A549 (cell line): ENCODE measurements around the gene GAREM1. TPM values are rescaled to one million over a fixed set of nuclear protein-coding genes. Genes with fewer than 3 reads are reported as not detected.

Source experiments
- ATAC-seq, 2 experiments: fragments of 200-7000 bp in 1 of 2; fragments of >200 bp in 1 of 2; cut with Nextera tagmentation in 1 of 2; cut with Tn5 transposase in 1 of 2; 3 replicates each; pipeline versions ENCODE4 v1.8.0 to v1.9.1; 2018 to 2020; ENCODE audit warnings: mild to moderate bottlenecking in 1 of 2, moderate library complexity in 1 of 2
- CTCF ChIA-PET: fragments of 300-600 bp; sonication (Branson Sonifier 250); formaldehyde crosslinking; extraction: SDS; loops from one replicate; lab custom pipeline; 2021; ENCODE audit warnings: antibody characterized with exemption, inconsistent platforms; lab: Yijun Ruan, JAX
- POLR2A ChIA-PET: fragments of 350-600 bp; formaldehyde crosslinking; extraction: SDS; loops from one replicate; lab custom pipeline; 2021; ENCODE audit warnings: antibody characterized with exemption, inconsistent platforms; lab: Yijun Ruan, JAX
- DNase-seq, 2 experiments: peaks; one replicate each; pipeline versions ENCODE4 v3.0.0 to v3.0.0-alpha.2; 2011 to 2016; ENCODE audit warnings: low read depth in 1 of 2, low spot score in 1 of 2
- FAIRE-seq: peaks from 2 replicates; lab custom pipeline; 2011; peaks lifted over from hg19 to GRCh38; lab: Jason Lieb, UNC
- H3K27ac ChIP-seq, 2 experiments: fragments of >200 bp; sonication (Bioruptor Twin); formaldehyde crosslinking; 3 replicates each; pipeline ENCODE4 v1.5.1; 2016 to 2017
- H3K4me1 ChIP-seq: fragments of >200 bp; sonication (Bioruptor Twin); formaldehyde crosslinking; 3 replicates; pipeline ENCODE4 v1.6.1; 2016
- H3K4me2 ChIP-seq: fragments of >200 bp; sonication (Bioruptor Twin); formaldehyde crosslinking; 3 replicates; pipeline ENCODE4 v1.6.1; 2016
- H3K4me3 ChIP-seq: fragments of >200 bp; sonication (Bioruptor Twin); formaldehyde crosslinking; 3 replicates; pipeline ENCODE4 v1.5.1; 2016
- H3K9me3 ChIP-seq: fragments of >200 bp; sonication (Bioruptor Twin); formaldehyde crosslinking; 3 replicates; pipeline ENCODE4 v1.6.1; 2016
- BHLHE40 ChIP-seq: IDR thresholded peaks from 2 replicates; pipeline ENCODE4 v1.6.1; 2012; ENCODE audit warnings: low read depth, low read length, inconsistent platforms
- CBX2 ChIP-seq: fragments of 200-600 bp; sonication (generic); IDR thresholded peaks from 2 replicates; pipeline ENCODE4 v1.6.1; 2016; ENCODE audit warnings: low read depth, mild to moderate bottlenecking, borderline replicate concordance
- CBX8 ChIP-seq: fragments of 200-600 bp; sonication (generic); IDR thresholded peaks from 2 replicates; pipeline ENCODE4 v1.6.1; 2016
- CEBPB ChIP-seq, 2 experiments: fragments of >200 bp in 1 of 2; sonication (Bioruptor Twin) in 1 of 2; formaldehyde crosslinking in 1 of 2; IDR thresholded peaks; 2 replicates each; pipeline ENCODE4 v1.6.1; 2012 to 2016
- CHD2 ChIP-seq: fragments of 150-350 bp; IDR thresholded peaks from 2 replicates; pipeline ENCODE4 v1.6.1; 2014; ENCODE audit warnings: low read length; ENCODE audit not compliant: partially characterized antibody
- CHD4 ChIP-seq: fragments of 200-600 bp; sonication (generic); IDR thresholded peaks from 2 replicates; pipeline ENCODE4 v1.6.1; 2016; ENCODE audit warnings: antibody characterized with exemption, mild to moderate bottlenecking, borderline replicate concordance
- EHMT2 ChIP-seq: fragments of 200-600 bp; sonication (generic); IDR thresholded peaks from 2 replicates; pipeline ENCODE4 v1.6.1; 2016; ENCODE audit warnings: antibody characterized with exemption, low read depth, mild to moderate bottlenecking, moderate library complexity
- FOSB ChIP-seq: fragments of 250-450 bp; sonication (Bioruptor Pico); IDR thresholded peaks from 2 replicates; pipeline ENCODE4 v1.5.0; 2020; ENCODE audit warnings: mild to moderate bottlenecking, moderate library complexity
- HOXA7 ChIP-seq: fragments of 250-450 bp; sonication (Bioruptor Pico); IDR thresholded peaks from 2 replicates; pipeline ENCODE4 v1.5.0; 2020; ENCODE audit warnings: mild to moderate bottlenecking, moderate library complexity
- HOXB13 ChIP-seq: fragments of 250-450 bp; sonication (Bioruptor Pico); IDR thresholded peaks from 2 replicates; pipeline ENCODE4 v1.5.0; 2020; ENCODE audit warnings: low read depth, mild to moderate bottlenecking, moderate library complexity
- HOXB5 ChIP-seq: fragments of 250-450 bp; sonication (Bioruptor Pico); IDR thresholded peaks from 2 replicates; pipeline ENCODE4 v1.5.0; 2020; ENCODE audit warnings: mild to moderate bottlenecking, moderate library complexity
- KDM5A ChIP-seq: fragments of 200-600 bp; sonication (generic); IDR thresholded peaks from 2 replicates; pipeline ENCODE4 v1.6.1; 2016; ENCODE audit warnings: antibody characterized with exemption, mild to moderate bottlenecking
- MAZ ChIP-seq: fragments of 150-350 bp; IDR thresholded peaks from 2 replicates; pipeline ENCODE4 v1.6.1; 2014; ENCODE audit warnings: antibody characterized with exemption, low read depth, low read length, borderline replicate concordance
- MYC ChIP-seq: IDR thresholded peaks from 2 replicates; pipeline ENCODE4 v1.6.1; 2012; ENCODE audit warnings: mild to moderate bottlenecking, inconsistent platforms, low read length, improper control_type of control experiment, borderline replicate concordance
- NFE2L2 ChIP-seq: fragments of 150-350 bp; conservative IDR thresholded peaks from 2 replicates; pipeline ENCODE4 v1.6.1; 2014; ENCODE audit warnings: low read length
- PHF8 ChIP-seq: fragments of 200-600 bp; sonication (generic); IDR thresholded peaks from 2 replicates; pipeline ENCODE4 v1.6.1; 2016; ENCODE audit warnings: low read depth, mild to moderate bottlenecking, antibody characterized with exemption, moderate library complexity, borderline replicate concordance
- POLR2AphosphoS2 ChIP-seq: conservative IDR thresholded peaks from 2 replicates; pipeline ENCODE4 v1.6.1; 2012; ENCODE audit warnings: low read length, improper control_type of control experiment, inconsistent platforms
- RARB ChIP-seq: fragments of 250-450 bp; sonication (Bioruptor Pico); IDR thresholded peaks from 2 replicates; pipeline ENCODE4 v1.8.0; 2021; ENCODE audit warnings: mild to moderate bottlenecking, moderate library complexity
- SMC3 ChIP-seq: fragments of >200 bp; sonication (Bioruptor Twin); formaldehyde crosslinking; IDR thresholded peaks from 3 replicates; pipeline ENCODE4 v1.6.1; 2018; ENCODE audit warnings: inconsistent platforms
- ZNF302 ChIP-seq: fragments of 250-450 bp; sonication (Bioruptor Pico); IDR thresholded peaks from 2 replicates; pipeline ENCODE4 v1.9.0; 2021; ENCODE audit warnings: inconsistent platforms, mild to moderate bottlenecking, moderate library complexity
- ZSCAN20 ChIP-seq: fragments of 250-450 bp; sonication (Bioruptor Pico); IDR thresholded peaks from 2 replicates; pipeline ENCODE4 v1.8.0; 2022; ENCODE audit warnings: mild to moderate bottlenecking, moderate library complexity
- WGBS: methylation state at CpG from one replicate; pipeline ENCODE4 v1.1.6; 2017; ENCODE audit errors: missing lambda C conversion rate; 5-methylcytosine and 5-hydroxymethylcytosine counted together
- polyA plus RNA-seq, 4 experiments: library from polyadenylated mRNA; depleted of rRNA in 3 of 4; stranded (reverse); fragments of >200 nt; fragmentation: RNase III in 1 of 4; extraction: RNeasy Plus Mini Kit Qiagen cat#74134 plus additional on column Dnase treatment in 1 of 4; gene quantifications; 2 replicates in 3 of 4; 3 replicates in 1 of 4; pipeline ENCODE4 v1.2.3, GENCODE V29; 2011 to 2017
- TF ChIP-seq, protein P1 (sequence below): fragments of 250-450 bp; sonication (Bioruptor Pico); IDR thresholded peaks from 2 replicates; pipeline ENCODE4 v1.5.0; 2021; ENCODE audit warnings: mild to moderate bottlenecking, moderate library complexity, borderline replicate concordance
- TF ChIP-seq, protein P2 (sequence below): IDR thresholded peaks from 2 replicates; pipeline ENCODE4 v1.6.1; 2012; ENCODE audit warnings: low read depth, borderline replicate concordance
- TF ChIP-seq, protein P3 (sequence below): fragments of 450-650 bp; IDR thresholded peaks from 2 replicates; pipeline ENCODE4 v1.6.1; 2014; ENCODE audit warnings: antibody characterized with exemption
- TF ChIP-seq, protein P4 (sequence below): fragments of >200 bp; sonication (Bioruptor Twin); formaldehyde crosslinking; IDR thresholded peaks from 3 replicates; pipeline ENCODE4 v1.6.1; 2016
- TF ChIP-seq, protein P5 (sequence below): fragments of >200 bp; sonication (Bioruptor Twin); formaldehyde crosslinking; IDR thresholded peaks from 2 replicates; pipeline ENCODE4 v1.6.1; 2016
- TF ChIP-seq, protein P6 (sequence below): IDR thresholded peaks from 2 replicates; pipeline ENCODE4 v1.6.1; 2012
- TF ChIP-seq, protein P7 (sequence below): fragments of 200-600 bp; sonication (generic); IDR thresholded peaks from 2 replicates; pipeline ENCODE4 v1.6.1; 2016; ENCODE audit warnings: antibody characterized with exemption, mild to moderate bottlenecking, moderate library complexity

Gene GAREM1
- polyA plus RNA-seq, 2 of the 4 experiments (the other 2 are of a cell fraction) = 1.3 to 5.0 TPM

DNA sequence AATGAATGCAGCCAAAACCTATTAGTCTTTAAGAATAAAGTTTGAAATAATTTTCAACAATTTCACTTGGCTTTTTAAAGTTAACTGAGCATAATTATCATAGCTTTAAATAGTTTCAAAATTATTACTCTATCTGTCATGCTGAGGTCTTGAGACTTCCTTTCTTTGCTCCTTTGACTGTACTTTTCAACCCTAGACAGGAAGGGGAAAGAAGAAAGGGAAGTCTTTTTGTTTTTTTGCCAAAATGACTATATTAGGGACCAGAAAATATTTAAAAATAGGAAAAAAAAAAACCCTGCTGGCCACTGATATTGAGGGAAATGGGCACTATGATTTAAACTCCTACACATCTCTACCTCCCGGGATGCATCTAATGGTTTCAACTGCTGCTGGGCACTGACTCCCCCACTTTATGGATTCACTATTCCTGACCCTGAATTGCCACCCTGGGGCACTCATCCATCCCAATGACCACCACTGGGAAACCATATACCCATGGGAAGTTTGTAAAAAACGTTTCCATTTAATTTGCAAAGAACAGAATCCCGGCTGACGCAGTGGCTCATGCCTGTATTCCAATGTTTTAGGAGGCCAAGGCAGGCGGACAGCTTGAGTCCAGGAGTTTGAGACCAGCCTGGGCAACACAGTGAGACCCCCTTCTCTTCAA is 50.5 kb downstream of the GAREM1 start:
- Histone ChIP-seq H3K9me3 (no peaks in the 10 kb centered on the region), H3K4me3 (no peak overlapping the region), H3K4me1 (peaks cover 7% of the 10 kb centered on the region; the same call in 2 of the 3 replicates), H3K4me2 (no peak overlapping the region), H3K27ac (no peak overlapping the region)
- TF ChIP-seq CBX8 = no peak
- TF ChIP-seq FOSB = no peak
- no peak for TF ChIP-seq MAZ
- no peak for TF ChIP-seq CEBPB (IDR thresholded peaks at IDR 0.05)
- TF ChIP-seq, protein P1, sequence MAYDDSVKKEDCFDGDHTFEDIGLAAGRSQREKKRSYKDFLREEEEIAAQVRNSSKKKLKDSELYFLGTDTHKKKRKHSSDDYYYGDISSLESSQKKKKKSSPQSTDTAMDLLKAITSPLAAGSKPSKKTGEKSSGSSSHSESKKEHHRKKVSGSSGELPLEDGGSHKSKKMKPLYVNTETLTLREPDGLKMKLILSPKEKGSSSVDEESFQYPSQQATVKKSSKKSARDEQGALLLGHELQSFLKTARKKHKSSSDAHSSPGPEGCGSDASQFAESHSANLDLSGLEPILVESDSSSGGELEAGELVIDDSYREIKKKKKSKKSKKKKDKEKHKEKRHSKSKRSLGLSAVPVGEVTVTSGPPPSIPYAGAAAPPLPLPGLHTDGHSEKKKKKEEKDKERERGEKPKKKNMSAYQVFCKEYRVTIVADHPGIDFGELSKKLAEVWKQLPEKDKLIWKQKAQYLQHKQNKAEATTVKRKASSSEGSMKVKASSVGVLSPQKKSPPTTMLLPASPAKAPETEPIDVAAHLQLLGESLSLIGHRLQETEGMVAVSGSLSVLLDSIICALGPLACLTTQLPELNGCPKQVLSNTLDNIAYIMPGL (CRISPR knock-in tag) = no peak
- TF ChIP-seq ZSCAN20 (CRISPR knock-in tag) = no peak
- TF ChIP-seq NFE2L2 = no peak
- TF ChIP-seq, protein P2, sequence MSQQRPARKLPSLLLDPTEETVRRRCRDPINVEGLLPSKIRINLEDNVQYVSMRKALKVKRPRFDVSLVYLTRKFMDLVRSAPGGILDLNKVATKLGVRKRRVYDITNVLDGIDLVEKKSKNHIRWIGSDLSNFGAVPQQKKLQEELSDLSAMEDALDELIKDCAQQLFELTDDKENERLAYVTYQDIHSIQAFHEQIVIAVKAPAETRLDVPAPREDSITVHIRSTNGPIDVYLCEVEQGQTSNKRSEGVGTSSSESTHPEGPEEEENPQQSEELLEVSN = no peak
- no peak for TF ChIP-seq PHF8
- TF ChIP-seq HOXB5 (CRISPR knock-in tag) = no peak
- no peak for TF ChIP-seq KDM5A
- no peak for TF ChIP-seq CHD4
- TF ChIP-seq, protein P3, sequence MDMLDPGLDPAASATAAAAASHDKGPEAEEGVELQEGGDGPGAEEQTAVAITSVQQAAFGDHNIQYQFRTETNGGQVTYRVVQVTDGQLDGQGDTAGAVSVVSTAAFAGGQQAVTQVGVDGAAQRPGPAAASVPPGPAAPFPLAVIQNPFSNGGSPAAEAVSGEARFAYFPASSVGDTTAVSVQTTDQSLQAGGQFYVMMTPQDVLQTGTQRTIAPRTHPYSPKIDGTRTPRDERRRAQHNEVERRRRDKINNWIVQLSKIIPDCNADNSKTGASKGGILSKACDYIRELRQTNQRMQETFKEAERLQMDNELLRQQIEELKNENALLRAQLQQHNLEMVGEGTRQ = no peak
- TF ChIP-seq, protein P4, sequence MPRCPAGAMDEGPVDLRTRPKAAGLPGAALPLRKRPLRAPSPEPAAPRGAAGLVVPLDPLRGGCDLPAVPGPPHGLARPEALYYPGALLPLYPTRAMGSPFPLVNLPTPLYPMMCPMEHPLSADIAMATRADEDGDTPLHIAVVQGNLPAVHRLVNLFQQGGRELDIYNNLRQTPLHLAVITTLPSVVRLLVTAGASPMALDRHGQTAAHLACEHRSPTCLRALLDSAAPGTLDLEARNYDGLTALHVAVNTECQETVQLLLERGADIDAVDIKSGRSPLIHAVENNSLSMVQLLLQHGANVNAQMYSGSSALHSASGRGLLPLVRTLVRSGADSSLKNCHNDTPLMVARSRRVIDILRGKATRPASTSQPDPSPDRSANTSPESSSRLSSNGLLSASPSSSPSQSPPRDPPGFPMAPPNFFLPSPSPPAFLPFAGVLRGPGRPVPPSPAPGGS = no peak
- no peak for TF ChIP-seq RARB
- TF ChIP-seq HOXB13 (CRISPR knock-in tag) = no peak
- TF ChIP-seq, protein P5, sequence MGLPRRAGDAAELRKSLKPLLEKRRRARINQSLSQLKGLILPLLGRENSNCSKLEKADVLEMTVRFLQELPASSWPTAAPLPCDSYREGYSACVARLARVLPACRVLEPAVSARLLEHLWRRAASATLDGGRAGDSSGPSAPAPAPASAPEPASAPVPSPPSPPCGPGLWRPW = no peak
- no peak for ATAC-seq
- FAIRE-seq = no peak
- 79% methylated on average over 5 of the region's 5 CpGs for WGBS
- CTCF ChIA-PET = no interaction called here
- DNase-seq = no peak
- POLR2A ChIA-PET = no interaction called here

DNA sequence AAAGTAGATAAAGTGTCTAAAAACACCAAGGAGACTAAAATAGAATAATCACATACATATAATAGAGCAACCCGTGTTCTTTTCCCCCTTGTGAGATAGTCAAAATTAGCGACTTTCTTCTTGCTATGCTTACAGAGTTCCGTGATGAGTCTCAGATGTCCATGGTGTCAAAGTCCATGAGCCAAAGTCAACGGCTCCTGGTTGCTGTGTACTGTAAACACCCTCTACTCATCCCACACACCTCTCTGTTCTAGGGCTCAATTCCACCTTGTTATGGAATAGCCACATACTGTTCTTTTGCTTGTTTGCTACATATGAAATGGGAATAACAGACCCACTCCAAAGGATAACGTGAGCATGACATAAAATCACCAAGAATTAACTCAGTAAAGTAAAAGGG is 52.5 kb downstream of the GAREM1 start:
- H3K4me1 ChIP-seq = no peaks in the 10 kb centered on the region
- CTCF ChIA-PET = no interaction called here
- POLR2A ChIA-PET = no interaction called here
- WGBS = 64% methylated on average over 5 of the region's 5 CpGs
- no peak overlapping the region for H3K4me3 ChIP-seq
- no peak for FAIRE-seq
- no peak overlapping the region for H3K4me2 ChIP-seq
- no peaks in the 10 kb centered on the region for H3K9me3 ChIP-seq
- ATAC-seq = no peak
- H3K27ac ChIP-seq = no peak overlapping the region
- no peak for DNase-seq
- TF ChIP-seq, protein P5 = no peak
- TF ChIP-seq POLR2AphosphoS2 = no peak
- TF ChIP-seq CHD2 = no peak
- no peak for TF ChIP-seq RARB
- TF ChIP-seq CBX2 = no peak
- TF ChIP-seq, protein P6, sequence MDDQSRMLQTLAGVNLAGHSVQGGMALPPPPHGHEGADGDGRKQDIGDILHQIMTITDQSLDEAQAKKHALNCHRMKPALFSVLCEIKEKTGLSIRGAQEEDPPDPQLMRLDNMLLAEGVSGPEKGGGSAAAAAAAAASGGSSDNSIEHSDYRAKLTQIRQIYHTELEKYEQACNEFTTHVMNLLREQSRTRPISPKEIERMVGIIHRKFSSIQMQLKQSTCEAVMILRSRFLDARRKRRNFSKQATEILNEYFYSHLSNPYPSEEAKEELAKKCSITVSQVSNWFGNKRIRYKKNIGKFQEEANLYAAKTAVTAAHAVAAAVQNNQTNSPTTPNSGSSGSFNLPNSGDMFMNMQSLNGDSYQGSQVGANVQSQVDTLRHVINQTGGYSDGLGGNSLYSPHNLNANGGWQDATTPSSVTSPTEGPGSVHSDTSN = no peak
- TF ChIP-seq, protein P7, sequence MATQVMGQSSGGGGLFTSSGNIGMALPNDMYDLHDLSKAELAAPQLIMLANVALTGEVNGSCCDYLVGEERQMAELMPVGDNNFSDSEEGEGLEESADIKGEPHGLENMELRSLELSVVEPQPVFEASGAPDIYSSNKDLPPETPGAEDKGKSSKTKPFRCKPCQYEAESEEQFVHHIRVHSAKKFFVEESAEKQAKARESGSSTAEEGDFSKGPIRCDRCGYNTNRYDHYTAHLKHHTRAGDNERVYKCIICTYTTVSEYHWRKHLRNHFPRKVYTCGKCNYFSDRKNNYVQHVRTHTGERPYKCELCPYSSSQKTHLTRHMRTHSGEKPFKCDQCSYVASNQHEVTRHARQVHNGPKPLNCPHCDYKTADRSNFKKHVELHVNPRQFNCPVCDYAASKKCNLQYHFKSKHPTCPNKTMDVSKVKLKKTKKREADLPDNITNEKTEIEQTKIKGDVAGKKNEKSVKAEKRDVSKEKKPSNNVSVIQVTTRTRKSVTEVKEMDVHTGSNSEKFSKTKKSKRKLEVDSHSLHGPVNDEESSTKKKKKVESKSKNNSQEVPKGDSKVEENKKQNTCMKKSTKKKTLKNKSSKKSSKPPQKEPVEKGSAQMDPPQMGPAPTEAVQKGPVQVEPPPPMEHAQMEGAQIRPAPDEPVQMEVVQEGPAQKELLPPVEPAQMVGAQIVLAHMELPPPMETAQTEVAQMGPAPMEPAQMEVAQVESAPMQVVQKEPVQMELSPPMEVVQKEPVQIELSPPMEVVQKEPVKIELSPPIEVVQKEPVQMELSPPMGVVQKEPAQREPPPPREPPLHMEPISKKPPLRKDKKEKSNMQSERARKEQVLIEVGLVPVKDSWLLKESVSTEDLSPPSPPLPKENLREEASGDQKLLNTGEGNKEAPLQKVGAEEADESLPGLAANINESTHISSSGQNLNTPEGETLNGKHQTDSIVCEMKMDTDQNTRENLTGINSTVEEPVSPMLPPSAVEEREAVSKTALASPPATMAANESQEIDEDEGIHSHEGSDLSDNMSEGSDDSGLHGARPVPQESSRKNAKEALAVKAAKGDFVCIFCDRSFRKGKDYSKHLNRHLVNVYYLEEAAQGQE = no peak
- TF ChIP-seq EHMT2 = no peak
- no peak for TF ChIP-seq ZNF302 (CRISPR knock-in tag)
- no peak for TF ChIP-seq SMC3
- no peak for TF ChIP-seq MYC
- no peak for TF ChIP-seq BHLHE40
- TF ChIP-seq HOXA7 (CRISPR knock-in tag) = no peak
